Gastroesophageal sphincter (tissue), 3 donors: Measurements from ENCODE around the gene DHX34.

Source experiments
- EP300 ChIP-seq: sonication (generic); formaldehyde crosslinking; IDR thresholded peaks from one replicate; pipeline ENCODE4 v1.6.1; 2017; ENCODE audit warnings: antibody characterized with exemption, mild to moderate bottlenecking
- POLR2A ChIP-seq, 2 donors: fragments of 450-650 bp; IDR thresholded peaks; one replicate each; pipeline ENCODE4 v1.6.1; 2017; ENCODE audit warnings: antibody characterized with exemption in 2 of 2, mild to moderate bottlenecking in 2 of 2, moderate library complexity in 1 of 2
- POLR2AphosphoS5 ChIP-seq: sonication (generic); formaldehyde crosslinking; IDR thresholded peaks from one replicate; pipeline ENCODE4 v1.6.1; 2017; ENCODE audit warnings: antibody characterized with exemption
- TF ChIP-seq, protein P1 (sequence below), 4 experiments: fragments of 200-600 bp in 2 of 4; fragments of 450-650 bp in 2 of 4; sonication (generic) in 1 of 4; IDR thresholded peaks; one replicate each; pipeline ENCODE4 v1.5.1; 2017 to 2019; ENCODE audit warnings: antibody characterized with exemption in 4 of 4, mild to moderate bottlenecking in 2 of 4, moderate library complexity in 2 of 4

DNA sequence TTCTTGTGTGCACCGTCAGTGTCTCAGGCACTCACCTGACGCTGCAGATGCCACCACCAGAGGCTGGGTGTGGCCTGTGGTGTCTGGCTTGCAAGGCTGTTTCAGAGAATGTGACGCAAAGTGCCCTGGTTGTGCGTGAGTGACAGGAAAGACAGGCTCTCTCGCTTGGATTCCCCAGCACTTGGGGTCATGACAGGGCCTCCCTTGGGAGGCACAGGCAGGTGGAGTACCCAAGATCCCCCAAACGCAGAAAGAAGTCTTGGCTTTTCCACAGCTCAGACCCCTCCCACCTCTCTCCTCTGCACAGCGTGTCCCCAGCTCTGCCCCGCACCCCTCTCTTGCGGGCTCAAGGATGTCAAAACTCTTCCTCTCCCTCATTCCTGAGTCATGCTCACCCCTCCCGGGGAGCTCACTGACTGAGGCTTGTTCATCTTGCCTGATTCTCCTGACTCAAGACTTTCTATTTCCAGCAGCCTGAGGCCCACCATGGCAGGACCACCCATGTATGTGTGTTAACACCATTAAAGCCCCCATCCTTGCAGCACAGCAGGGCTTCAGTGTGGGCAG is 21.0 kb downstream of the DHX34 start:
- TF ChIP-seq, protein P1, sequence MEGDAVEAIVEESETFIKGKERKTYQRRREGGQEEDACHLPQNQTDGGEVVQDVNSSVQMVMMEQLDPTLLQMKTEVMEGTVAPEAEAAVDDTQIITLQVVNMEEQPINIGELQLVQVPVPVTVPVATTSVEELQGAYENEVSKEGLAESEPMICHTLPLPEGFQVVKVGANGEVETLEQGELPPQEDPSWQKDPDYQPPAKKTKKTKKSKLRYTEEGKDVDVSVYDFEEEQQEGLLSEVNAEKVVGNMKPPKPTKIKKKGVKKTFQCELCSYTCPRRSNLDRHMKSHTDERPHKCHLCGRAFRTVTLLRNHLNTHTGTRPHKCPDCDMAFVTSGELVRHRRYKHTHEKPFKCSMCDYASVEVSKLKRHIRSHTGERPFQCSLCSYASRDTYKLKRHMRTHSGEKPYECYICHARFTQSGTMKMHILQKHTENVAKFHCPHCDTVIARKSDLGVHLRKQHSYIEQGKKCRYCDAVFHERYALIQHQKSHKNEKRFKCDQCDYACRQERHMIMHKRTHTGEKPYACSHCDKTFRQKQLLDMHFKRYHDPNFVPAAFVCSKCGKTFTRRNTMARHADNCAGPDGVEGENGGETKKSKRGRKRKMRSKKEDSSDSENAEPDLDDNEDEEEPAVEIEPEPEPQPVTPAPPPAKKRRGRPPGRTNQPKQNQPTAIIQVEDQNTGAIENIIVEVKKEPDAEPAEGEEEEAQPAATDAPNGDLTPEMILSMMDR (IDR thresholded peaks at IDR 0.05): no peak
- TF ChIP-seq POLR2AphosphoS5 (no peak), POLR2A (IDR thresholded peaks at IDR 0.05) (no peak), EP300 (no peak)
